HT1080 (cell line): ENCODE measurements around the gene OR4S1. TPM values are rescaled to one million over a fixed set of nuclear protein-coding genes. Genes with fewer than 3 reads are reported as not detected.
"Not testable (repeated sequence)": the region's sequence is repeated elsewhere in the genome, so short reads cannot be mapped to it uniquely, and the experiment has no call there.

Source experiments
- DNase-seq: peaks from one replicate; pipeline ENCODE4 v3.0.0-alpha.2; 2015; ENCODE audit warnings: low read depth
- polyA plus RNA-seq, 2 experiments: library from polyadenylated mRNA; depleted of rRNA; stranded (reverse); fragments of >200 nt; gene quantifications; 2 replicates each; pipeline ENCODE4 v1.2.3, GENCODE V29; 2015
- total RNA-seq: library from RNA; depleted of rRNA; stranded (reverse); fragments of >200 nt; shearing (Covaris generic); gene quantifications from 2 replicates; pipeline ENCODE4 v1.2.3, GENCODE V29; 2014; rRNA removed

Gene OR4S1, protein sequence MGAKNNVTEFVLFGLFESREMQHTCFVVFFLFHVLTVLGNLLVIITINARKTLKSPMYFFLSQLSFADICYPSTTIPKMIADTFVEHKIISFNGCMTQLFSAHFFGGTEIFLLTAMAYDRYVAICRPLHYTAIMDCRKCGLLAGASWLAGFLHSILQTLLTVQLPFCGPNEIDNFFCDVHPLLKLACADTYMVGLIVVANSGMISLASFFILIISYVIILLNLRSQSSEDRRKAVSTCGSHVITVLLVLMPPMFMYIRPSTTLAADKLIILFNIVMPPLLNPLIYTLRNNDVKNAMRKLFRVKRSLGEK
- total RNA-seq: not detected in 2 replicates
- not detected in 2 replicates for polyA plus RNA-seq (2015; cell fraction: cytosol; rRNA removed)
- polyA plus RNA-seq (2015; cell fraction: nucleus; rRNA removed): not detected in 2 replicates

GRCh38 chr11:48305923-48306322 is at the start of gene OR4S1:
Gene OR4S1 (plus strand): TSS chr11:48306223. CDS start chr11:48306223, 0 bp downstream.
- DNase-seq: no peak

GRCh38 chr11:48261600-48261999 is 44.4 kb upstream of the OR4S1 start:
- DNase-seq: no peak

DNA sequence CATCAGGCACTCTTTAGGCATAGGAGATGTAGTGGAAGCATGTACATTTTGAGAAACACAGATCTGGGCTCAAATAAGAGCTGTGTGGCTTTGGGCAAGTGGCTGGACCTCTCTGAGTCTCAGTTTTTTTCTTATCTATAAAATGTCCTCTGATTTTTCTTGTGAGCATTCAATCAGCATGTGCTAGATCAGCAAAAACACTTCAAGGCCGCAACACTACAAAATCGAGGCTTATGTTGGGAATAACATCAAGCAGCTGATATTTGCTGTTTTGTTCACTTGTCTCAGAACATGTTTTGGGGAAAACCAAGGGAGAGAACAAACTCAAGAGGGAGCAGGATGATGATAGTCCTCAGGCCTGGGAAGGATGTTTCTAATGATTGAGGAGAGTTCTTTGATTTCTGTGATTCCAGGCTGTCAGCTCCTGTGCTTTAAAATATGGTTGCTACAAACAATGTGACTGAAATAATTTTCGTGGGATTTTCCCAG is 42.6 kb upstream of the OR4S1 start, which contains the start of gene OR4X1:
TSS of gene OR4X1 (plus strand) at position 439 of the 489 bp plus-strand sequence. CDS start at position 439, 0 bp downstream.
- DNase-seq: no peak

- DNase-seq: peak; percentile 30
Measured at GRCh38 chr11:48270621-48271020, 35.4 kb upstream of the OR4S1 start.

- no peak for DNase-seq
Measured at GRCh38 chr11:48272606-48273005, 33.4 kb upstream of the OR4S1 start.

DNA sequence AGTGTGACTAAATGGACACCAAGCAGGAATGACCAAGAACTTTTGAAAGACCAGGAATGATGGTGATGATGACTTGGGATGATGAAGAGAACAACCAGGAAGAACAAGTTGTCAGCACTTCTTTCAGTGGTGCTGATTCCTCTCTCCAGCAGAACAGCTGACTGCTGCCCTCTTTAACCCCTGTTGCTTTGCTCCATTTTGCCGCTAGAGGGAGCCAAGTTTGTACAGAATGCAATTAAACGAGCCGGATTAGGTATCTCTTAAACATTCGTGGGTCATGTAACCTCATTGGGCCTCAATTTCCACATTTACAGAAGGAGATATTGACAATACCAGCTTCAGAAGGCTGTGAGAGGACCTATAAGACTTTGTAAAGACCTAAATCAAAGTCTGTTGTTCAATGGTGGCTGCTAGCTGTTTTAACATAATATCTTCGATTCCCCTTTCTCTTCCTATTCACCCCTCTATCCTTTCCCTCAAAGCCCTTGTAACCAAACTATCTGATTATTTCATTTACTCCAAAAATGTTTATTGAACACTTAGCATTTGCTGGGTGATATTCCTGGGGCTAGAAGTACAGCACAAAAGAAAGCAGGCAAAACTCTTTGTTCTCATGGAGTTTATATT is 1.9 kb downstream of the OR4S1 start:
- peak; percentile 59 for DNase-seq

DNA sequence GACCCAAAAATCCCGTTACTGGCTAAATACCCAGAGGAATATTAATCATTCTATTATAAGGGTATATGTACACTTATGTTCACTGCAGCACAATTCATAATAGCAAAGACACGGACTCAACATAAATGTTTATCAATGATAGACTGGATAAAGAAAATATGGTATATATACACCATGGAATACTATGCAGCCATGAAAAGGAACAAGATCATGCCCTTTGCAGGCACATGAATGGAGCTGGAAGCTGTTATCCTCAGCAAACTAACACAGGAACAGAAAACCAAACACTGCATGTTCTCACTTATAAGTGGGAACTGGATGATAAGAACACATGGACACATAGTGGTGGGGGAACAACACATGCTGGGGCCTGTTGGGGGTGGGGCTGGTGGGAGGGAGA is 7.6 kb downstream of the OR4S1 start:
- not testable (repeated sequence) for DNase-seq

DNA sequence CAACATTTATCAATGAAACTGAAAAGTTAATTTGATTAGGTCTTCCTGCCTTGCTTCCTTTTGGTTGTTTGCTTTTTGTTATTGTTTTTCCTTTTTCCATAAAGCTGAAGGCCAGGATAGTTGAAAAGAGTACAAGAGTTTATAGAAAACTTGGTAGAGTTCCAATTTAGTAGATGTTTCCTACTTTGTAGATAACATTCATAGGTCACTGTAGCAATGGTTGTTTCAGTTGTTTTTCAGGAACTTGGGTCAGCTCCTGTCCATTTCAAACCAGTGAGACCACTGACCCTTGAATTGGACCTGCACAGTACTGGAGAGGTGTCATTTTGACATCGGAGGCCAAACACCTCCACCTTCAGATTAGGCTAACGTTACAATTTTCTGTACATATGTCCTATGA is 13.8 kb downstream of the OR4S1 start:
- not testable (repeated sequence) for DNase-seq

DNA sequence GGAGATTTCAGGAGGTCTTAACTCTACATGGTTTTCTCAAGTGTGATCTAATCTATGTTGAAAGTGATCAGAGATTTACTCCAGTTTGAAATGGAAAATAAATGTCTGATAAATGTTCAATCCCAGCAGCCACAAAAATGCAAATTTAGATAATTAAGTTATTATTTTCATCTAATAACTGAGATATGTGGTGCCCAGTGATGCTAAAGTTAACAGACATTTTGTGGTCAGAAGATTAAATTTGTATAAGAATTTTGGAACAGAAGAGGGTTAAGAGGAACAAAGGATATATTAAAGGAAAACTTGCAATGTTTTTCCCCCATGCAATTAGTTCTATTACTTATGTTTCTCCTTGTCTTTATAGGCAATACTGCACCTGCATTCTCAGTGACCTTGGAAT is 18.6 kb downstream of the OR4S1 start, which contains the start of gene OR4C3:
TSS of gene OR4C3 (plus strand) at position 301 of the 400 bp plus-strand sequence. CDS start 102 bp downstream, outside the sequence.
- DNase-seq: not testable (repeated sequence)

- DNase-seq: no peak
Measured at GRCh38 chr11:48341466-48341865, 35.4 kb downstream of the OR4S1 start.

DNA sequence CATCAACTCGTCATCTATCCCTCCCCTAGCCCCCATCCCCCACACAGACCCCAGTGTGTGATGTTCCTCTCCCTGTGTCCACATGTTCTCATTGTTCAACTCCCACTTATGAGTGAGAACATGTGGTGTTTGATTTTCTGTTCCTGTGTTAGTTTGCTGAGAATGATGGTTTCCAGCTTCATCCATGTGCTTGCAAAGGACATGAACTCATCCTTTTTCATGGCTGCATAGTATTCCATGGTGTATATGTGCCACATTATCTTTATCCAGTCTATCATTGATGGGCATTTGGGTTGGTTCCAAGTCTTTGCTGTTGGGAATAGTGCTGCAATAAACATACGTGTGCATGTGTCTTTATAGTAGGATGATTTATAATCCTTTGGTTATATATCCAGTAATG is 36.5 kb downstream of the OR4S1 start:
- not testable (repeated sequence) for DNase-seq

GRCh38 chr11:48346286-48346685 is 40.3 kb downstream of the OR4S1 start:
- DNase-seq: not testable (repeated sequence)

DNA sequence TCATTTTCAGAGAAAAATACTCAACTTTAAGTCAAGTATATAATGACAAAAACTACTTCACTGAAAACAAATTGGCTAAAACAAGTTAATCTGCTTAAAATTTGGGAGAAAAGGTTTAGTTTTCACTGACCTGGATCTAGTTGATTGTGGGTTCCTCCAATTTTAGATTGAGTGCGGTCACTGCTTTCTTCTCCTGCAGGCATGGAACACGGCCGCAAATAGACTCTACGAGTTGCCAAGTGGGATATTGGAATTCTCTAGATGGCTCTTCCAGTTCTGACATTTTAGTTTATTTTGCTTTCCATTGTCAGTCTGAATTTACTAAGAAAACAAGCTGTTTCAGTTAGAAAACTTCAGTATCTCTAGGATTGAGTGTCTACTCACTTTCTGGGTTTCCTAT is 48.0 kb downstream of the OR4S1 start:
- no peak for DNase-seq

DNA sequence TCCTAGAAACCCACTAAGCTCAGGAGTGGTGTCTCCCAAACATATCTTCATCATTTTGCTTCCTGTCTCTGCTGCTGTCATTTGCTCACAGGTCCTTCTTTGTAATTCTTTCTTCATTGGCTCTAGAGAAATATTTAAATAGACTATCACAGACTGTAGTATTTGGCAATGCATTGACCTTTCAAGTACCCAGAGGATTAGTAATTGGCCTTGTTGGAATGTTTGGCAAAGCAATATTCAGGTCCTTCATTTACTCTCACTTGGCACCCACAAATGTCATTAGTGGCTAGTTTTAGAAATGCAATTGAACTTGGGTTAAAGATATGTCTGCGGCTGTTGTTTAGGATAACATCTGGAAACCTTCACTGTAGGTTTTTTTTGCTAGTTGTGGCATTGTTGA is 48.7 kb downstream of the OR4S1 start:
- DNase-seq: no peak

Other genes with a start within 250 kb of the OR4S1 start
- gene OR4B1, start 89.4 kb upstream of the OR4S1 start, total RNA-seq: not detected in 2 replicates
- not detected in 2 replicates for gene OR4X2, start 61.1 kb upstream of the OR4S1 start, total RNA-seq
- not detected in 2 replicates for gene OR4X1, start 42.4 kb upstream of the OR4S1 start, total RNA-seq
- not detected in 2 replicates for gene OR4C3, start 18.7 kb downstream of the OR4S1 start, total RNA-seq
- not detected in 2 replicates for gene OR4C5, start 60.2 kb downstream of the OR4S1 start, total RNA-seq
- not detected in 2 replicates for gene OR4A47, start 182.6 kb downstream of the OR4S1 start, total RNA-seq